OCI-LY7 (cell line): ENCODE data around the gene ZNF735. TPM values are rescaled to one million over a fixed set of nuclear protein-coding genes. Genes with fewer than 3 reads are reported as not detected.

Source experiments
- BruUV-seq: library from RNA; stranded (reverse); fragments of 400-500 nt; replicated peaks from 2 replicates; lab custom pipeline; 2021; lab: Mats Ljungman, UMichigan
- CTCF ChIA-PET: fragments of 300-600 bp; sonication (Branson Sonifier 250); formaldehyde crosslinking; loops from one replicate; lab custom pipeline; 2022; ENCODE audit warnings: antibody characterized with exemption; ENCODE audit not compliant: unreplicated experiment; lab: Charles Lee
- POLR2A ChIA-PET: fragments of 300-600 bp; sonication (Branson Sonifier 250); formaldehyde crosslinking; loops from one replicate; lab custom pipeline; 2022; ENCODE audit warnings: antibody characterized with exemption; lab: Charles Lee
- DNase-seq: peaks from one replicate; pipeline ENCODE4 v3.0.0-alpha.2; 2015; ENCODE audit warnings: low spot score
- H2AFZ ChIP-seq: fragments of 200-600 bp; sonication (generic), shearing (Covaris generic); 2 replicates; pipeline ENCODE4 v1.6.1; 2014; ENCODE audit warnings: mild to moderate bottlenecking, antibody characterized with exemption, low read length, moderate library complexity
- H3K27ac ChIP-seq: fragments of 200-600 bp; sonication (generic); 2 replicates; pipeline ENCODE4 v1.5.1; 2014; ENCODE audit warnings: mixed run types, low read depth, mild to moderate bottlenecking, moderate library complexity, low read length, inconsistent platforms; ENCODE audit not compliant: poor library complexity, severe bottlenecking
- H3K36me3 ChIP-seq: fragments of 200-600 bp; sonication (generic); 2 replicates; pipeline ENCODE4 v1.6.1; 2014; ENCODE audit warnings: mild to moderate bottlenecking, antibody characterized with exemption, low read length, moderate library complexity, mixed read lengths; ENCODE audit not compliant: insufficient read depth
- H3K4me1 ChIP-seq: fragments of 200-600 bp; sonication (generic); 2 replicates; pipeline ENCODE4 v1.5.1; 2014; ENCODE audit warnings: mild to moderate bottlenecking, low read length; ENCODE audit not compliant: insufficient read depth, poor library complexity, severe bottlenecking
- H3K4me2 ChIP-seq: fragments of 200-600 bp; sonication (generic); 2 replicates; pipeline ENCODE4 v1.6.1; 2014; ENCODE audit warnings: mild to moderate bottlenecking, low read length
- H3K4me3 ChIP-seq: fragments of 200-600 bp; sonication (generic); 2 replicates; pipeline ENCODE4 v1.5.1; 2014; ENCODE audit warnings: mild to moderate bottlenecking, low read depth, low read length; ENCODE audit not compliant: poor library complexity, severe bottlenecking
- H3K79me2 ChIP-seq: fragments of 200-600 bp; sonication (generic); 2 replicates; pipeline ENCODE4 v1.6.1; 2016; ENCODE audit warnings: low read depth, mild to moderate bottlenecking, low read length, moderate library complexity, mixed read lengths; ENCODE audit not compliant: insufficient read depth
- H3K9me2 ChIP-seq: fragments of 200-600 bp; sonication (generic); 2 replicates; pipeline ENCODE4 v1.6.1; 2016; ENCODE audit warnings: mild to moderate bottlenecking, low read length, mixed read lengths; ENCODE audit not compliant: insufficient read depth
- H3K9me3 ChIP-seq: fragments of 200-600 bp; sonication (generic); 2 replicates; pipeline ENCODE4 v1.6.1; 2014; ENCODE audit warnings: mild to moderate bottlenecking, mixed run types, low read length, mixed read lengths
- H4K20me1 ChIP-seq: fragments of 200-600 bp; sonication (generic); 2 replicates; pipeline ENCODE4 v1.6.1; 2014; ENCODE audit warnings: mild to moderate bottlenecking, antibody characterized with exemption, low read length, moderate library complexity, mixed read lengths; ENCODE audit not compliant: insufficient read depth
- EZH2phosphoT487 ChIP-seq: fragments of 200-600 bp; sonication (generic); IDR thresholded peaks from 2 replicates; pipeline ENCODE4 v1.6.1; 2018; ENCODE audit warnings: low read depth, borderline replicate concordance, mild to moderate bottlenecking, mixed run types, antibody characterized with exemption, low read length, moderate library complexity, mixed read lengths
- intact Hi-C: fragments of 100-400 bp; cut with micrococcal nuclease; formaldehyde crosslinking; loops from one replicate; pipeline ENCODE4 v1.10.0; 2022; ENCODE audit not compliant: unreplicated experiment
- total RNA-seq, 2 experiments: library from RNA; depleted of rRNA in 1 of 2; stranded (reverse); fragments of >200 nt in 1 of 2; shearing (Covaris generic) in 1 of 2; gene quantifications; 2 replicates each; pipeline ENCODE4 v1.2.3, GENCODE V29; 2014 to 2022
- TF ChIP-seq, protein P1 (sequence below): fragments of 200-600 bp; sonication (generic); conservative IDR thresholded peaks from 2 replicates; pipeline ENCODE4 v1.5.1; 2014; ENCODE audit warnings: mild to moderate bottlenecking, antibody characterized with exemption, low read length, moderate library complexity, mixed read lengths

ZNF735 gene
- total RNA-seq, 2 experiments from 2014 or later, result not detected

DNA sequence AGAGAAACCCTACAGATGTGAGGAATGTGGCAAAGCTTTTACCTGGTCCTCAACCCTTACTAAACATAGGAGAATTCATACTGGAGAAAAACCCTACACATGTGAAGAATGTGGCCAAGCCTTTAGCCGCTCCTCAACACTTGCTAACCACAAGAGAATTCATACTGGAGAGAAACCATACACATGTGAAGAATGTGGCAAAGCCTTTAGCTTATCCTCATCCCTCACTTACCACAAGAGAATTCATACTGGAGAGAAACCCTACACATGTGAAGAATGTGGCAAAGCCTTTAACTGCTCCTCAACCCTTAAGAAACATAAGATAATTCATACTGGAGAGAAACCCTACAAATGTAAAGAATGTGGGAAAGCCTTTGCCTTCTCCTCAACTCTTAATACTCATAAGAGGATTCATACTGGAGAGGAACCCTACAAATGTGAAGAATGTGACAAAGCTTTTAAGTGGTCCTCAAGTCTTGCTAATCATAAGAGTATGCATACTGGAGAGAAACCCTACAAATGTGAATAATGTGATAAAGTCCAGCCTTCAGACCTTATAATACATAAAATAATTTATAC is 59.4 kb downstream of the ZNF735 start:
- intact Hi-C loops, result no loop called here
- BruUV-seq, result no TSS peak

More for the DNA sequence above, 59.4 kb downstream of the ZNF735 start:
- Histone ChIP-seq H3K79me2 (no peaks in the 10 kb centered on the region), H3K4me1 (no peaks in the 10 kb centered on the region), H3K4me2 (no peak overlapping the region), H3K4me3 (no peak overlapping the region), H3K36me3 (no peaks in the 10 kb centered on the region), H4K20me1 (no peaks in the 10 kb centered on the region), H3K9me3 (peaks cover 25% of the 10 kb centered on the region), H2AFZ (no peak overlapping the region), H3K27ac (no peak overlapping the region), H3K9me2 (no peaks in the 10 kb centered on the region)
- DNase-seq, result no peak
- TF ChIP-seq, protein P1, sequence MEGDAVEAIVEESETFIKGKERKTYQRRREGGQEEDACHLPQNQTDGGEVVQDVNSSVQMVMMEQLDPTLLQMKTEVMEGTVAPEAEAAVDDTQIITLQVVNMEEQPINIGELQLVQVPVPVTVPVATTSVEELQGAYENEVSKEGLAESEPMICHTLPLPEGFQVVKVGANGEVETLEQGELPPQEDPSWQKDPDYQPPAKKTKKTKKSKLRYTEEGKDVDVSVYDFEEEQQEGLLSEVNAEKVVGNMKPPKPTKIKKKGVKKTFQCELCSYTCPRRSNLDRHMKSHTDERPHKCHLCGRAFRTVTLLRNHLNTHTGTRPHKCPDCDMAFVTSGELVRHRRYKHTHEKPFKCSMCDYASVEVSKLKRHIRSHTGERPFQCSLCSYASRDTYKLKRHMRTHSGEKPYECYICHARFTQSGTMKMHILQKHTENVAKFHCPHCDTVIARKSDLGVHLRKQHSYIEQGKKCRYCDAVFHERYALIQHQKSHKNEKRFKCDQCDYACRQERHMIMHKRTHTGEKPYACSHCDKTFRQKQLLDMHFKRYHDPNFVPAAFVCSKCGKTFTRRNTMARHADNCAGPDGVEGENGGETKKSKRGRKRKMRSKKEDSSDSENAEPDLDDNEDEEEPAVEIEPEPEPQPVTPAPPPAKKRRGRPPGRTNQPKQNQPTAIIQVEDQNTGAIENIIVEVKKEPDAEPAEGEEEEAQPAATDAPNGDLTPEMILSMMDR, result no peak
- no peak for TF ChIP-seq EZH2phosphoT487
- POLR2A ChIA-PET, result no interaction called here
- CTCF ChIA-PET, result no interaction called here

Other genes with a start within 250 kb of the ZNF735 start
- gene ZNF722, start 208.4 kb upstream of the ZNF735 start, total RNA-seq (2014; rRNA removed; shearing (Covaris generic)), result not detected in 2 replicates
- not detected in 2 replicates for gene ZNF722, start 208.4 kb upstream of the ZNF735 start, total RNA-seq (2022)
- not detected in 2 replicates for gene ZNF727, start 161.8 kb upstream of the ZNF735 start, total RNA-seq (2014; rRNA removed; shearing (Covaris generic))
- gene ZNF727, start 161.8 kb upstream of the ZNF735 start, total RNA-seq (2022), result not detected in 2 replicates
- gene ZNF679, start 21.3 kb downstream of the ZNF735 start, total RNA-seq (2014; rRNA removed; shearing (Covaris generic)), result not detected in 2 replicates
- not detected in 2 replicates for gene ZNF679, start 21.3 kb downstream of the ZNF735 start, total RNA-seq (2022)
- gene ZNF736, start 106.8 kb downstream of the ZNF735 start, total RNA-seq (2014; rRNA removed; shearing (Covaris generic)), result 68.4 and 72.3 TPM in 2 replicates
- gene ZNF736, start 106.8 kb downstream of the ZNF735 start, total RNA-seq (2022), result 88.6 and 90.2 TPM in 2 replicates